Measurements from ENCODE around the gene EXD3.

EXD3 gene

GRCh38 chr9:137446851-137447471, 24.0 kb upstream of the EXD3 start:
- no peak for DNase-seq
- no peak for TF ChIP-seq GATA1 (IDR thresholded peaks at IDR 0.05; ENCODE audit: low read depth, low read length)
- no peak for TF ChIP-seq POLR2A (IDR thresholded peaks at IDR 0.05; ENCODE audit: low read length)

DNA sequence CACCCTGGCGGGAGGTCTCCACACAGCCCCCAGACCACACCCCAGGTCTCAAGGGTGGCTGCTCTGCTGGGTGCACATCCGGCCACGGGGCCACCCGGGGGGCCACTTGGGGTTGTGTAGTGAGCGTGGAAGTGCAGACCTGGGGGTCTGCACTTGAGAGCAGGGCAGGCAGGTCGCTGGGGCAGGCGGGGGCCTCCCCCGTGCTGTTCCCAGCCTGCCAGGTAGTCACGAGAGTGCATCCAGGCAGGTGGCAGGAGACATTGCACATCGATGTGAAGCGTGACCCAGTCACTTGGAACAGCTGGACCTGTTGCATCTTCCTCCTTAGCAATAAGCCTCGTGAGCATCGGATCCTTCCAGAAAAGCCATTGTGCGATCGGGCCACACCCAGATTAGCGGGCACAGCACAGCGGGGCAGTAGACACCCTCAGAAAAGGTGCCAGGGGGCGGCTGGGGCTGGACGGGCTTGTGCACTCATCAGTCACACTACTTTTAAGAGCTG, 23.0 kb upstream of the EXD3 start:
- no peak for DNase-seq
- TF ChIP-seq GATA1 (IDR thresholded peaks at IDR 0.05; ENCODE audit: low read depth, low read length), result no peak
- no peak for TF ChIP-seq POLR2A (IDR thresholded peaks at IDR 0.05; ENCODE audit: low read length)

DNA sequence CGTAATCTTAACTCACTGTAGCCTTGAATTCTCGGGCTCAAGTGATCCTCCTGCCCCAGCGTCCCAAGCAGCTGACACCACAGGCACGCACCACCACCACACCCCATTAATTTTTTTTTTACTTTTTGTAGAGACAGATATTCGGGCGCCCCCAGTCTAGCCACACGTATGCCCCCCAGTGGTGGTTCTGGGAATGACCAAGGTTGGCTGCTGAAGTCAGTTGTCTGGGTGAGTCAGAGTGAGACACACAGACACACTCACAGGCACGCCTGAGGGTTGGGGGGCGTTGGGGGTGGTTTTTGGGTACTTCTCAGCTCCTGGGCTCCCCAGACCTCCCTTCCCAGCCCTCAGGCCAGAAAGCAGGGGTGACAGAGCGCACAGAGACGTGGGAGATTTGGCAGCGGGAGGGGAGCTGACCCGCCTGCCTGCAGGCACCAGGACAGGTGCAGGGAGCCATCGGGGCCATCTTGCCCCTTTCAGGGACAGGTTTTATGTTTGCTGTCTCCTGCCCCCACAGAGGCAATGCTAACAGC, 22.4 kb upstream of the EXD3 start:
- peak; percentile 82 to 89 for DNase-seq
- TF ChIP-seq GATA1 (IDR thresholded peaks at IDR 0.05; ENCODE audit: low read depth, low read length) (no peak), POLR2A (IDR thresholded peaks at IDR 0.05; ENCODE audit: low read length) (no peak)

- TF ChIP-seq GATA1 (IDR thresholded peaks at IDR 0.05; ENCODE audit: low read depth, low read length), result no peak
- no peak for DNase-seq
These were observed 21.3 kb upstream of the EXD3 start for GRCh38 chr9:137444106-137444790.

DNA sequence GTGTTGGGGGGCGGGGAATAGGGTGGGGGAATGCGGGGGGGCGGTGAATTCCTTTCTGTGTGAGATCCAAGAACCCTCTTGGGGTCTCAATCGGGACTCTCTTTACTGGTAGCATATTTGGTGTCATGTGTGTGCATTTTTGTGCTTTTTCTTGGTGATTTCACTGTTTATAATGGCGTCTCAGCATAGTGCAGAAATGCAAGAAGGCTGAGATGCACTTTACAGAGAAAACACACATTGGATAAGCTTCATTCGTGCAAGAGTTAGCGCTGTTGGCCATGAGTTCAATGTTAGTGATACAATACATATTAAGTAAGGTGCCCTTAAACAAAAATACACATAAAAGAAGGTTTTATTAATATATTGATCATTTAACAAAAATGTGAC, 19.0 kb upstream of the EXD3 start:
- no peak for DNase-seq
- TF ChIP-seq GATA1 (IDR thresholded peaks at IDR 0.05; ENCODE audit: low read depth, low read length) (no peak), POLR2A (IDR thresholded peaks at IDR 0.05; ENCODE audit: low read length) (no peak)

- no peak for DNase-seq
These were observed 18.4 kb upstream of the EXD3 start, which contains the start of gene ENTPD8 for GRCh38 chr9:137441289-137441934. Gene ENTPD8, minus strand, starts transcription at chr9:137441357. Its CDS starts 3,072 bp downstream, at chr9:137438285.

DNA sequence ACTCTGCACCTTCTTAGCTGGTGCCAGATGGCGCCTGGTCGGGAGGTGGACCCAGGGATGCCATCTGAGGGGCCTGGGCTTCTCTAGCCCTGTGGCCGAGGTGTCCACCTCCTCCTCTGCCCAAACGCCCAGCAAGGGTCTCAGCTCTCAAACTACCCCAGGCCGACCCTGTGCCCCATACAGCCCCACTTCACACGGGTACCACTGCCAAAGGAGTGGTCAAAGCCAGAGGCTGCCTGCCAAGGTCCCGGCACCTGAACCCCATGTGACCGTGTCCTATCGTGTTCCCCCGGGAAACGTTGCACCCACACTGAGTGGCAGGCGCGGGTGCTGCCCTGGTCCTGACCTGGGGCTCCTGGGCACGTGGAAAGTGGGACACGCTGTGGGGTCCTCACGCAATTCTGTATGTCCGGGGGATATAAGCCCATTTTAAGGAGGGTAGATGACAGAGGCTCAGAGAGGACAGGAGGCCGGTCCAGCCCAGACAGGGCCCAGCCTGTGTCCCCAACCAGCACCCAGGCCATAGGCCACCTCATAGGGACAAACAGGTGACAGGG, 16.3 kb upstream of the EXD3 start:
- no peak for TF ChIP-seq GATA1 (IDR thresholded peaks at IDR 0.05; ENCODE audit: low read depth, low read length)
- no peak for TF ChIP-seq POLR2A (IDR thresholded peaks at IDR 0.05; ENCODE audit: low read length)
- no peak for DNase-seq

More at GRCh38 chr9:137441289-137441934, 18.4 kb upstream of the EXD3 start, which contains the start of gene ENTPD8:
- TF ChIP-seq GATA1 (IDR thresholded peaks at IDR 0.05; ENCODE audit: low read depth, low read length) (no peak), POLR2A (IDR thresholded peaks at IDR 0.05; ENCODE audit: low read length) (no peak)

GRCh38 chr9:137438591-137439157, 15.7 kb upstream of the EXD3 start:
- no peak for TF ChIP-seq POLR2A (IDR thresholded peaks at IDR 0.05; ENCODE audit: low read length)
- TF ChIP-seq GATA1 (IDR thresholded peaks at IDR 0.05; ENCODE audit: low read depth, low read length), result no peak
- DNase-seq, result no peak

DNA sequence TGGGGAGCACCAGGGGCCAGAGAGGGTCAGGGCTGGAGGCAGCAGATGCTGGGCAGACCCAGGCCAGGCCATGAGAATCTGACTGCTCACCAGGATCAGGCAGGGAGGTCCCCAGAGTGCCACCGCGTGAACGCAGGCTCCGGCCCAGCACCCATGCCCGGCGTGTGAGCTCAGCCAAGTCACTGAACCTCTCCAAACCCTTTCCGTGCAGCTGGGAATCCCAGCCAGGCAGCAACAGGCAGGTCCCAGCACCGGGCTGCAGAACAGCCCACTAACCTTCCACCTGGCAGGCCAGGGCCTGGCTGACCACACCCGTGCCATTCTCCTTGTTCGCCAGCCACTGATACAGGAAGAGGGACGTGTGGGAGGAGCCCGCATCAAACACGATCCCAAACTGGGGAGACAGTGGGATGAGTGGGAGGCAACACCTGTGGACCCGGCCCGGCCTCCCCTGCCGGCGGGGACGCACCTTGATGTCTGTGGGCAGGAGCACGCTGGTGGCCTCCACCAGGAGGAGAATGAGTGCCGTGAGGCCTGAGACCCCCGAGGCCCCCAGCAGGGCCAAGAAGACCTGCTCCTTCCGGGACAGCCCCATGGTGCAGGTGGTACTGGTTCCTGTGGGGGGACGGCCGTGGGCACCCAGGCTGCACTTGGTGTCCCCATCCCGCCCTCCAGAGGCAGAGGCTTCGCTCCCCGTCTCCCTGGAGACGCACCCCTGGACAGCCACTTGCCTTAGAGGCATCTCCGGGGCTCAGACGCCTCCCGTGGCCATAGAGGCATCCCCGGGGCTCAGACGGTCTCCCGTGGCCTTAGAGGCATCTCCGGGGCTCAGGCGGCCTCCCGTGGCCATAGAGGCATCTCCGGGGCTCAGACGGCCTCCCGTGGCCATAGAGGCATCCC, 15.0 kb upstream of the EXD3 start:
- TF ChIP-seq POLR2A (IDR thresholded peaks at IDR 0.05; ENCODE audit: low read length), result no peak
- TF ChIP-seq GATA1 (IDR thresholded peaks at IDR 0.05; ENCODE audit: low read depth, low read length), result no peak

GRCh38 chr9:137436761-137437600, 14.0 kb upstream of the EXD3 start:
- TF ChIP-seq POLR2A (IDR thresholded peaks at IDR 0.05; ENCODE audit: low read length) (no peak), GATA1 (IDR thresholded peaks at IDR 0.05; ENCODE audit: low read depth, low read length) (no peak)
- DNase-seq, result no peak

More for the DNA sequence above, 15.0 kb upstream of the EXD3 start:
- no peak for DNase-seq

DNA sequence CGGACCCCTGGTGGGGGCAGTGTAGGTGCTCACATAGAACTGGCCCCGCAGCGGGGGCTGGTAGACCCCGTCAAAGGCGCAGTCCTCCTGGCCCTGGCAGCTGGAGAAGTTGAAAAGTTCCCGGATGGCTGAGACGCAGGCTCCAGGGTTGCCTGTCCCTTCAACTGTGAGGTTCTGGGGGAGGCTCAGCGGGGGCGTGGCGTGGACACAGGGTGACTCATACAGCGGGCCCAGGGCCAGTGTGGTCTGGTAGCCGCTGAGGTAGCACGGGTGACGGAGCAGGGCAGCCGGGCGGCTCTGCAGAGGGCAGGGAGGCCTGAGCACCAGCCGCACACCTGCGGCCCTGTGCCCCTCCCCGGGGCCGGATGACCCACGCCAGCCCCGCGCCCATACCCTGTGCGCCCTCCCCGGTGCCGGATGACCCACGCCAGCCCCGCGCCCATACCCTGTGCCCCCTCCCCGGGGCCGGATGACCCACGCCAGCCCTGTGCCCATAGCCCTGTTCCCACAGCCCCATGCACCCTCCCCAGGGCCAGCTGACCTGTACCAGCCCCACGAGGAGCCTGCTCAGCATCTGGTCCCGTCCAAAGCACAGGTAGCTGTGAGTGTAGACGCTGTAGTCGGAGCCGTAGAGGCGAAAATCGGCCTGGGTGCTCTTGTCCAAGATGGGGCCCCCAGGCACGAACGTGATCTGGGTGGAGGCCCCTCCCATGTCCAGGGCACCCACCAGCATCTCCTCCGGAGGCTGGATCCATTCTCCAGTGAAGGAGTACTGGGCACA, 13.2 kb upstream of the EXD3 start:
- TF ChIP-seq GATA1 (IDR thresholded peaks at IDR 0.05; ENCODE audit: low read depth, low read length), result no peak
- TF ChIP-seq POLR2A (IDR thresholded peaks at IDR 0.05; ENCODE audit: low read length), result no peak
- peak in 1 of 2 experiments; percentile 27 for DNase-seq
